Thymus (tissue), 11 donors: ENCODE measurements around the gene PRX. TPM values are rescaled to one million over a fixed set of nuclear protein-coding genes. Genes with fewer than 3 reads are reported as not detected.
A peak's percentile ranks its signal among the peaks of the same experiment; 100 is the strongest.

Experiments used
- DNase-seq, 9 donors: peaks; one replicate each; pipeline ENCODE4 v3.0.0-alpha.2; 2013; ENCODE audit warnings: low spot score in 9 of 9, low read depth in 6 of 9, missing footprints in 1 of 9
- H3K27ac ChIP-seq, 2 donors: one replicate each; pipeline ENCODE4 v1.5.1; 2013; ENCODE audit warnings: control low read depth in 1 of 2, low read depth in 1 of 2, low read length in 1 of 2, mild to moderate bottlenecking in 1 of 2, moderate library complexity in 1 of 2
- H3K27me3 ChIP-seq, 2 donors: one replicate each; pipeline ENCODE4 v1.5.1; 2013; ENCODE audit warnings: low read length in 1 of 2; ENCODE audit not compliant: control insufficient read depth in 2 of 2, insufficient read depth in 1 of 2
- H3K36me3 ChIP-seq, 2 donors: one replicate each; pipeline ENCODE4 v1.5.1; 2013; ENCODE audit warnings: low read length in 1 of 2, mild to moderate bottlenecking in 1 of 2, moderate library complexity in 1 of 2; ENCODE audit not compliant: control insufficient read depth in 2 of 2, insufficient read depth in 2 of 2
- H3K4me1 ChIP-seq, 2 donors: one replicate each; pipeline ENCODE4 v1.5.1; 2013; ENCODE audit warnings: low read length in 2 of 2; ENCODE audit not compliant: control insufficient read depth in 2 of 2, insufficient read depth in 2 of 2
- H3K4me3 ChIP-seq, 2 donors: one replicate each; pipeline ENCODE4 v1.5.1; 2013; ENCODE audit warnings: low read length in 2 of 2, control low read depth in 1 of 2, mild to moderate bottlenecking in 1 of 2
- H3K9me3 ChIP-seq, 2 donors: one replicate each; pipeline ENCODE4 v1.5.1; 2013; ENCODE audit warnings: low read length in 1 of 2, mild to moderate bottlenecking in 1 of 2; ENCODE audit not compliant: control insufficient read depth in 2 of 2, insufficient read depth in 1 of 2
- WGBS: extraction: QIAGEN DNeasy Blood & Tissue Kit; methylation state at CpG from one replicate; pipeline ENCODE4 v1.1.7; 2013; 5-methylcytosine and 5-hydroxymethylcytosine counted together
- polyA plus RNA-seq: library from polyadenylated mRNA; stranded (reverse); fragments of 200-250 nt; gene quantifications from one replicate; pipeline ENCODE4 v1.2.3, GENCODE V29; 2013
- total RNA-seq: library from RNA; stranded (reverse); fragments of 120-200 nt; gene quantifications from one replicate; pipeline ENCODE4 v1.2.4, GENCODE V29; 2013
- donor health status: healthy.

PRX gene
- total and polyA plus RNA-seq, 2 donors = 1.0 to 1.7 TPM

DNA sequence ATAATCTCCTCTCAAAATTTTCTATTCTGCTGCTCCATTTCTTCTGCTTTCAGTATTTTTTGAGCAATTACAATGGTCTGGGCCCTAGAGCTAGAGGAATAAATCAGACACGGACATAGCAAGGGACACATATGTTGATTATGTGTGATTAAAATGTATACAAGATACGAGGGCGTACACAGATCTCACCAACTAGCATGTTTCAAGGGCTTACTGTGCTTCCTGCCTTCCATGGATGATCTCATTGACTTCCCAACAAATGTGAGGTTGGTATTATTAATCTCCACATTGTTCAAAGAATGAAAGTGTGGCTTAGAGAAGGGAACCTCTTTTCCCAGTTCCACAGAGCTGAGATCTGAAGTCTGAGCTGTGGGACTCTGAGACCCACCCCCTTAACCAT lies 55.5 kb downstream of the PRX start:
- H3K27ac ChIP-seq = no peak overlapping the region
- 98% methylated on average over 3 of the region's 3 CpGs for WGBS
- H3K4me1 ChIP-seq = no peaks in the 10 kb centered on the region

DNA sequence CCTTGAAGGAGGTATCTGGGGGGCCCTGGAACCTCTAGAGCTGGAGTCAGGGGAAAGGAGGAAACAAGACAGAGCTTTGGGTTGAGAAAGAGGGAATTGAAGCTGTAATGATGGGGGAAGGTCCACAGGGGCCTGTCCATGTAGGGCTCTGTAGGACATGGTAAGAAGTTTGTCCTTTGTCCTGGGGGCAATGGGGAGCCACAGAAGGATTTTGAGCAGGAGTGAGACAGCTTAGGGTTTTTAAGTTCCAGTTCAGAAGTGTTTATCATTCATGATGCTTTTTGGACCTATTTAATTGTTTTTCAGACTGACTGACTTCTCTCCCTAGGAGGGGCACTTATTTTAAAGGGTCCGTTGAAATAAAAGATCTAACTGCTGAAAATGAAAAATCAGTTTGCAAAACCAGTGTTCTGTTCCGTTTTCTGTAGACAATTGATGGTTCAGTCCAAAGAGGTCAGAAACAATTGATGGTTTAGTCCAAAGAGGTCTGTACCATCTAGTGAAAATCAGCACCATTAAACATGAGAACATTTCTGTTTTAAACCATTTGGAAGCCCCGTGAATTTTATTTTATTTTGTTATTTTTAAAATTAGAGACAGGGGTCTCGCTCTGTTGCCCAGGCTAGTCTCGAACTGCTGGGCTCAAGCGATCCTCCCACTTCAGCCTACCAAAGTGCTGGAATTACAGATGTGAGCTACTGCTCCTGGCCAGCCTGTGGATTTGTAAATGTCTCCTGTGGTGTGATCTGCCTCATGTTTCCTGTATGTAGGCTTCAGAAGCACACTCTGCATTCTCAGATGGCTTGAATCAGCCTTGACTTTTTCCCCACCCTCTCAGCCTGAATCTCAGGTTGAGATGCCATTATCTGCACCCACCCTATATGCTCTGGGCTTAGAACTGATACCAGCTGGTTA lies 56.2 kb downstream of the PRX start:
- Histone ChIP-seq H3K27ac (no peak overlapping the region), H3K27me3 (no peaks in the 10 kb centered on the region), H3K36me3 (peaks cover 0 to under 1% of the 10 kb centered on the region in 2 donors), H3K4me1 (no peaks in the 10 kb centered on the region), H3K9me3 (no peaks in the 10 kb centered on the region), H3K4me3 (no peak overlapping the region)
- 97% methylated on average over 6 of the region's 6 CpGs for WGBS
- DNase-seq = no peak

More for the DNA sequence above, 55.5 kb downstream of the PRX start:
- no peaks in the 10 kb centered on the region for H3K9me3 ChIP-seq
- H3K36me3 ChIP-seq = peaks cover 0 to 3% of the 10 kb centered on the region in 2 donors
- H3K4me3 ChIP-seq = no peak overlapping the region
- no peaks in the 10 kb centered on the region for H3K27me3 ChIP-seq
- DNase-seq = no peak

DNA sequence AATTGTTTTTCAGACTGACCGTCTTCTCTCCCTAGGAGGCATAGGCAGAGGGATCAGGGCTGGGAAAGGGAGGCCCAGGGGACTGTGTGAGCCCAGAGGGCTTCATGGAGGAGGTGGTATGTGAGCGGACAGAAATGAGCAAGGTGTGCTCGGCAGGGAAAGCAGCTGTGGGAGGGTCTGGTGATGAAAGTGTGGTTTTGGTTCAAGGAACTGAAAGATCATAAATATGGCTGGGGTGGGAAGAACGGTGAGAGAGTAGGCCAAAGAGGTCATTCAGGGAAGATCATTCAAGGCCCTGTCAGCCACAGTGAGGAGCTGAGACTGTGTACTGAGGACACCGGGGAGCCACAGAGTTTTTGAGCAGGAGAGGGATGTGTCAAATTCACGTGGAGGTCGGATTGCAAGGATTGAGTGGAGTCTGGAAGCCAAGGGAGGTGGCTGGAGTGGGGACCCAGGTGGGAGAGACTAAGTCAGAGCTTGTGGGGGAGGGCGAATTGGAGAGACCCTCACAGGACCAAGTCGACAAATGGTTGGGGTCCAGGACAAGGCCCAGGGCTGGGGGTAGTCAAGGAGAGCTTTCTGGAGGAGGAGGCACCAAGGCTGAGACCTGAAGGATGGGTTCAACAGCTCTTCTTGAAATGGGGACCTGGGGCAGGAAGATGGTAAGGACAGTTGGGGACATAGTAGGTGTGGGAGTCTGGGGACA lies 57.0 kb downstream of the PRX start:
- Histone ChIP-seq H3K27ac (no peak overlapping the region), H3K27me3 (no peaks in the 10 kb centered on the region), H3K4me1 (no peaks in the 10 kb centered on the region), H3K36me3 (no peaks in the 10 kb centered on the region), H3K9me3 (no peaks in the 10 kb centered on the region), H3K4me3 (no peak overlapping the region)
- WGBS = 91% methylated on average over 9 of the region's 9 CpGs
- DNase-seq = no peak

DNA sequence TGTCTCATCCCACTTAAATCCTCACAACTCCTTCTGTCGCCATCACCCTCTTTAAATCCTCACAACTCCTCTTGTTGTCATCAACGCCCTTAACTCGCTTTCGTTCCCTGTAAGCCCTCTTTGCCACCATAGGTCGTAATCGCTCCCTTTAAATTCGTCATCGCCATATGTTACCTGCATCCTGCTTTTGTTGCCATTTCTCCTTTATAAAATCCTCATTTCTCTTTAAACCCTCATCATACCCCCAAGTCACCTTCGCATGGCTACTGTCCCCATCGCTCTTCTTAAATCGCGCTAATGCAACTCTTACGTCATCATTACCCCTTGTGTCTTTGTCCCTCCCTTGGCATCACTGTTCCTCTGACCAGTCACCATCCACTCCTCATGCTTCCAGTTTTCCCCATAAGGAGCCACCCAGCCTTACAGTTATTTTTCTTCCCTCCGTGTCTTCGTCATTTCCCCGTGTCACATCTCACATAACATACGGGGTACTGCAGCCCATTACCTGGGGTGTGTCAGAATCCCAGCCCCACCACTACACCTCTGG lies 64.1 kb downstream of the PRX start:
- Histone ChIP-seq H3K36me3 (peaks cover 0 to 3% of the 10 kb centered on the region in 2 donors), H3K27me3 (no peaks in the 10 kb centered on the region), H3K4me1 (peaks cover 7 to 13% of the 10 kb centered on the region in 2 donors), H3K27ac (peak overlapping the region; percentile 15 to 44), H3K9me3 (no peaks in the 10 kb centered on the region), H3K4me3 (peak overlapping the region; percentile 66 to 76)
- peak in 1 of 9 donors; percentile 43 for DNase-seq
- 22% methylated on average over 17 of the region's 17 CpGs for WGBS

- H3K27me3 ChIP-seq = no peaks in the 10 kb centered on the region
- H3K9me3 ChIP-seq = no peaks in the 10 kb centered on the region
- H3K36me3 ChIP-seq = peaks cover 0 to 3% of the 10 kb centered on the region in 2 donors
- peak within 1 kb of the TSS; percentile 66 to 76 for H3K4me3 ChIP-seq
- peak; percentile 91 to 99 (median 97) for DNase-seq
- peak within 1 kb of the TSS; percentile 82 for H3K27ac ChIP-seq
- H3K4me1 ChIP-seq = peaks cover 7 to 13% of the 10 kb centered on the region in 2 donors
- under 1% methylated on average over 77 of the region's 77 CpGs for WGBS
Measured at GRCh38 chr19:40348125-40348913, 64.9 kb downstream of the PRX start, which contains the start of the genes C19orf47 and PLD3. C19orf47 (minus strand) TSS chr19:40348397; CDS start chr19:40341857, 6,540 bp downstream. PLD3 (plus strand) TSS chr19:40348695; CDS start chr19:40366484, 17,789 bp downstream.

DNA sequence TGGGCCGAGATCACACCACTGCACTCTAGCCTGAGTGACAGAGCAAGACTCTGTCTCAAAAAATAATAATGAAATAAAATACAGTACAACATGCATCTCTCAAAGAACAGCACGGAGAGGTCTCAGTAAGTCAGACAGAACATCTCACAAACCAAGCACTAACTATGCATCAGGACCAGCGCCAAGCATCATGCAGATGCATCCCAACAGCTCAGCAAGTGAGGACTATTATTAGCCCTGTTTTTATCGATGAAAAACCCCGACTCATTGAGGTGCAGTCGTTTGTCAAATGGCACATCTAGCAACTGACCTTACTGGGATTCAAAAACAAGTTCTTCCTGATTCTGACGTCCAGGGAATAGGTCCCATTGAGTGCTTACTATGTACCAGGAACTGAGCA lies 68.8 kb downstream of the PRX start:
- no peaks in the 10 kb centered on the region for H3K27me3 ChIP-seq
- H3K4me3 ChIP-seq = no peak overlapping the region
- peaks cover 9 to 12% of the 10 kb centered on the region in 2 donors for H3K36me3 ChIP-seq
- no peak for DNase-seq
- 69% methylated on average over 7 of the region's 7 CpGs for WGBS
- peaks cover 6 to 12% of the 10 kb centered on the region in 2 donors for H3K4me1 ChIP-seq
- H3K27ac ChIP-seq = no peak overlapping the region
- no peaks in the 10 kb centered on the region for H3K9me3 ChIP-seq

Other genes starting within 250 kb of the PRX start
- 4.8 TPM for gene MAP3K10, start 222.0 kb downstream of the PRX start, total RNA-seq
- 10.8 TPM for gene MAP3K10, start 222.0 kb downstream of the PRX start, polyA plus RNA-seq
- not detected for gene TTC9B, start 195.0 kb downstream of the PRX start, total RNA-seq
- 0.11 TPM for gene TTC9B, start 195.0 kb downstream of the PRX start, polyA plus RNA-seq
- gene CCNP, start 186.7 kb downstream of the PRX start, total RNA-seq = 0.05 TPM
- gene CCNP, start 186.7 kb downstream of the PRX start, polyA plus RNA-seq = 0.34 TPM
- gene AKT2, start 128.0 kb downstream of the PRX start, total RNA-seq = 48.9 TPM
- gene AKT2, start 128.0 kb downstream of the PRX start, polyA plus RNA-seq = 110 TPM
- 7.3 TPM for gene C19orf47, start 65.0 kb downstream of the PRX start, total RNA-seq
- 13.9 TPM for gene C19orf47, start 65.0 kb downstream of the PRX start, polyA plus RNA-seq
- 70.3 TPM for gene PLD3, start 64.7 kb downstream of the PRX start, total RNA-seq
- gene PLD3, start 64.7 kb downstream of the PRX start, polyA plus RNA-seq = 108 TPM
- under 0.01 TPM for gene HIPK4, start 23.2 kb downstream of the PRX start, total RNA-seq
- 0.07 TPM for gene HIPK4, start 23.2 kb downstream of the PRX start, polyA plus RNA-seq
- gene SERTAD1, start 12.6 kb upstream of the PRX start, total RNA-seq = 7.6 TPM
- 15.4 TPM for gene SERTAD1, start 12.6 kb upstream of the PRX start, polyA plus RNA-seq
- gene SERTAD3, start 31.0 kb upstream of the PRX start, total RNA-seq = 17.6 TPM
- gene SERTAD3, start 31.0 kb upstream of the PRX start, polyA plus RNA-seq = 35.2 TPM
- gene BLVRB, start 52.4 kb upstream of the PRX start, total RNA-seq = 49.9 TPM
- 88.8 TPM for gene BLVRB, start 52.4 kb upstream of the PRX start, polyA plus RNA-seq
- gene SPTBN4, start 53.6 kb upstream of the PRX start, total RNA-seq = 0.24 TPM
- gene SPTBN4, start 53.6 kb upstream of the PRX start, polyA plus RNA-seq = 0.73 TPM
- gene SHKBP1, start 163.5 kb upstream of the PRX start, total RNA-seq = 33.1 TPM
- gene SHKBP1, start 163.5 kb upstream of the PRX start, polyA plus RNA-seq = 117 TPM
- gene LTBP4, start 188.0 kb upstream of the PRX start, total RNA-seq = 6.0 TPM
- gene LTBP4, start 188.0 kb upstream of the PRX start, polyA plus RNA-seq = 35.6 TPM